ENCODE data around the gene MMD. TPM values are rescaled to one million over a fixed set of nuclear protein-coding genes. Genes with fewer than 3 reads are reported as not detected.
"Not testable (repeated sequence)": the region's sequence is repeated elsewhere in the genome, so short reads cannot be mapped to it uniquely, and the experiment has no call there.

The MMD gene
- polyA plus RNA-seq, 1 donor from 2014 or later: 111 TPM

GRCh38 chr17:55407641-55408566 is 13.7 kb downstream of the MMD start:
- Histone ChIP-seq H3F3A (ENCODE audit: insufficient read depth, low read length, poor library complexity, severe bottlenecking) (no peaks in the 10 kb centered on the region), H3K4me3 (ENCODE audit: low read length) (no peak overlapping the region), H4K20me1 (ENCODE audit: insufficient read depth) (no peaks in the 10 kb centered on the region), H2AFZ (ENCODE audit: low read depth, low read length) (no peak overlapping the region), H3K27me3 (ENCODE audit: insufficient read depth, low read depth, low read length) (no peaks in the 10 kb centered on the region), H3K79me2 (replicated peaks; ENCODE audit: insufficient read depth, low read length) (no peaks in the 10 kb centered on the region), H3K4me2 (ENCODE audit: low read length) (no peak overlapping the region), H3K36me3 (ENCODE audit: insufficient read depth, low read length) (peaks cover 15% of the 10 kb centered on the region), H3K9me2 (ENCODE audit: insufficient read depth, low read length) (no peaks in the 10 kb centered on the region), H3K9ac (ENCODE audit: low read length) (no peak overlapping the region), H3K27ac (ENCODE audit: low read length) (no peak overlapping the region), H3K9me3 (ENCODE audit: low read length) (no peaks in the 10 kb centered on the region)
- TF ChIP-seq MXI1 (conservative IDR thresholded peaks at IDR 0.05; ENCODE audit: poor library complexity, severe bottlenecking): no peak
- no peak for TF ChIP-seq POLR2AphosphoS5 (IDR thresholded peaks at IDR 0.05)
- TF ChIP-seq CTCF (IDR thresholded peaks at IDR 0.05; ENCODE audit: poor library complexity, severe bottlenecking): no peak
- TF ChIP-seq RAD21 (conservative IDR thresholded peaks at IDR 0.05): no peak
- no peak for TF ChIP-seq EZH2 (IDR thresholded peaks at IDR 0.05; ENCODE audit: borderline replicate concordance, insufficient read depth, low read length, poor library complexity, severe bottlenecking)
- TF ChIP-seq TAF1 (IDR thresholded peaks at IDR 0.05; ENCODE audit: low read depth): no peak
- no peak for TF ChIP-seq SMC3 (conservative IDR thresholded peaks at IDR 0.05; ENCODE audit: poor library complexity)
- TF ChIP-seq REST (IDR thresholded peaks at IDR 0.05; ENCODE audit: borderline replicate concordance): no peak
- TF ChIP-seq EP300 (conservative IDR thresholded peaks at IDR 0.05; ENCODE audit: poor library complexity, severe bottlenecking): no peak

- no peaks in the 10 kb centered on the region for H3K9me3 ChIP-seq (ENCODE audit: low read length)
- H3K27me3 ChIP-seq (ENCODE audit: insufficient read depth, low read depth, low read length): no peaks in the 10 kb centered on the region
- no peaks in the 10 kb centered on the region for H4K20me1 ChIP-seq (ENCODE audit: insufficient read depth)
- peaks cover 15% of the 10 kb centered on the region for H3K36me3 ChIP-seq (ENCODE audit: insufficient read depth, low read length)
- H3K9me2 ChIP-seq (ENCODE audit: insufficient read depth, low read length): no peaks in the 10 kb centered on the region
- no peak overlapping the region for H3K9ac ChIP-seq (ENCODE audit: low read length)
- no peaks in the 10 kb centered on the region for H3K79me2 ChIP-seq (replicated peaks; ENCODE audit: insufficient read depth, low read length)
- H3F3A ChIP-seq (ENCODE audit: insufficient read depth, low read length, poor library complexity, severe bottlenecking): no peaks in the 10 kb centered on the region
- TF ChIP-seq MXI1 (conservative IDR thresholded peaks at IDR 0.05; ENCODE audit: poor library complexity, severe bottlenecking) (no peak), EP300 (conservative IDR thresholded peaks at IDR 0.05; ENCODE audit: poor library complexity, severe bottlenecking) (no peak), CTCF (IDR thresholded peaks at IDR 0.05; ENCODE audit: poor library complexity, severe bottlenecking) (no peak), POLR2AphosphoS5 (IDR thresholded peaks at IDR 0.05) (no peak), SMC3 (conservative IDR thresholded peaks at IDR 0.05; ENCODE audit: poor library complexity) (no peak), RAD21 (conservative IDR thresholded peaks at IDR 0.05) (no peak), REST (IDR thresholded peaks at IDR 0.05; ENCODE audit: borderline replicate concordance) (no peak), EZH2 (IDR thresholded peaks at IDR 0.05; ENCODE audit: borderline replicate concordance, insufficient read depth, low read length, poor library complexity, severe bottlenecking) (no peak), TAF1 (IDR thresholded peaks at IDR 0.05; ENCODE audit: low read depth) (no peak)
- no peak overlapping the region for H2AFZ ChIP-seq (ENCODE audit: low read depth, low read length)
- H3K4me2 ChIP-seq (ENCODE audit: low read length): no peak overlapping the region
- H3K27ac ChIP-seq (ENCODE audit: low read length): no peak overlapping the region
- no peak overlapping the region for H3K4me3 ChIP-seq (ENCODE audit: low read length)
Measured at GRCh38 chr17:55405600-55405999, 16.0 kb downstream of the MMD start.

- H2AFZ ChIP-seq (ENCODE audit: low read depth, low read length); H3K27me3 ChIP-seq (ENCODE audit: insufficient read depth, low read depth, low read length); H3K27ac ChIP-seq (ENCODE audit: low read length); H4K20me1 ChIP-seq (ENCODE audit: insufficient read depth); H3K9me3 ChIP-seq (ENCODE audit: low read length); H3K9me2 ChIP-seq (ENCODE audit: insufficient read depth, low read length); H3K79me2 ChIP-seq (replicated peaks; ENCODE audit: insufficient read depth, low read length); H3K4me3 ChIP-seq (ENCODE audit: low read length); H3F3A ChIP-seq (ENCODE audit: insufficient read depth, low read length, poor library complexity, severe bottlenecking); H3K4me2 ChIP-seq (ENCODE audit: low read length); H3K9ac ChIP-seq (ENCODE audit: low read length): not testable (repeated sequence)
- peaks cover 22% of the 10 kb centered on the region for H3K36me3 ChIP-seq (ENCODE audit: insufficient read depth, low read length)
Measured at GRCh38 chr17:55404197-55404596, 17.4 kb downstream of the MMD start.
